ENCODE measurements around the gene POLL.

DNA sequence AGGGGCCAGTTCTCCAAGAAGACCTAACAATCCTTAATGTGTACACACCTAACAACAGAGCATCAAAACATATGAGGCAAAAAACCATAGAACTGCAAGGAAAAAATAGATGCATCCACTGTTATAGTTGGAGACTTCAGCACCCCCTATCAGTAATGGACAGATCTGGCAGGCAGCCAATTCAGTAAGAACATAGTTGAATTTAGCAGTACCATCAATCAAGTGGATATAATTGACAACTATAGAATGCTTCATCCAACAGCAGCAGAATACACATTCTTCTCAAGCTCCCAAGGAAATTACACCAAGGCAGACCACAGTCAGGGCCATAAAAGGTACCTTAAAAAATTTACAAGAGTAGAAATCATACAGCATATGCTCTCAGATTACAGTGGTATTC lies 42.2 kb downstream of the POLL start:
- TF ChIP-seq POLR2A (IDR thresholded peaks at IDR 0.05), result no peak
- TF ChIP-seq, protein P1, sequence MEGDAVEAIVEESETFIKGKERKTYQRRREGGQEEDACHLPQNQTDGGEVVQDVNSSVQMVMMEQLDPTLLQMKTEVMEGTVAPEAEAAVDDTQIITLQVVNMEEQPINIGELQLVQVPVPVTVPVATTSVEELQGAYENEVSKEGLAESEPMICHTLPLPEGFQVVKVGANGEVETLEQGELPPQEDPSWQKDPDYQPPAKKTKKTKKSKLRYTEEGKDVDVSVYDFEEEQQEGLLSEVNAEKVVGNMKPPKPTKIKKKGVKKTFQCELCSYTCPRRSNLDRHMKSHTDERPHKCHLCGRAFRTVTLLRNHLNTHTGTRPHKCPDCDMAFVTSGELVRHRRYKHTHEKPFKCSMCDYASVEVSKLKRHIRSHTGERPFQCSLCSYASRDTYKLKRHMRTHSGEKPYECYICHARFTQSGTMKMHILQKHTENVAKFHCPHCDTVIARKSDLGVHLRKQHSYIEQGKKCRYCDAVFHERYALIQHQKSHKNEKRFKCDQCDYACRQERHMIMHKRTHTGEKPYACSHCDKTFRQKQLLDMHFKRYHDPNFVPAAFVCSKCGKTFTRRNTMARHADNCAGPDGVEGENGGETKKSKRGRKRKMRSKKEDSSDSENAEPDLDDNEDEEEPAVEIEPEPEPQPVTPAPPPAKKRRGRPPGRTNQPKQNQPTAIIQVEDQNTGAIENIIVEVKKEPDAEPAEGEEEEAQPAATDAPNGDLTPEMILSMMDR (IDR thresholded peaks at IDR 0.05), result no peak
